GM18507 (cell line): ENCODE results near the gene ATXN1.

ENCODE experiments used
- DNase-seq: peaks from one replicate; pipeline ENCODE4 v3.0.0; 2011; ENCODE audit warnings: low read depth; ENCODE audit not compliant: insufficient read length; ENCODE audit errors: extremely low spot score
- FAIRE-seq: peaks from 2 replicates; lab custom pipeline; 2011; peaks lifted over from hg19 to GRCh38; lab: Jason Lieb, UNC

ATXN1 gene

GRCh38 chr6:16665182-16665581 lies 96.1 kb downstream of the ATXN1 start:
- no peak for FAIRE-seq
- no peak for DNase-seq

GRCh38 chr6:16663901-16664300 lies 97.4 kb downstream of the ATXN1 start:
- no peak for FAIRE-seq
- no peak for DNase-seq

GRCh38 chr6:16660157-16660497 lies 101.1 kb downstream of the ATXN1 start:
- no peak for DNase-seq
- peak; percentile 51 for FAIRE-seq

GRCh38 chr6:16659466-16660156 lies 101.6 kb downstream of the ATXN1 start:
- no peak for DNase-seq
- peak; percentile 44 for FAIRE-seq

- DNase-seq (no peak), FAIRE-seq (no peak)
These were observed 102.8 kb downstream of the ATXN1 start for GRCh38 chr6:16658348-16659034.

GRCh38 chr6:16657768-16658167 lies 103.5 kb downstream of the ATXN1 start:
- no peak for DNase-seq
- peak; percentile 36 for FAIRE-seq

GRCh38 chr6:16656451-16656850 lies 104.8 kb downstream of the ATXN1 start:
- DNase-seq (no peak), FAIRE-seq (no peak)

- DNase-seq (no peak), FAIRE-seq (no peak)
These were observed 106.6 kb downstream of the ATXN1 start for GRCh38 chr6:16654701-16655100.

- DNase-seq = no peak
- no peak for FAIRE-seq
These were observed 108.0 kb downstream of the ATXN1 start for GRCh38 chr6:16653226-16653625.

- DNase-seq = peak; percentile 52
- peak; percentile 93 for FAIRE-seq
These were observed 109.4 kb downstream of the ATXN1 start for GRCh38 chr6:16651871-16652270.

- no peak for FAIRE-seq
- no peak for DNase-seq
These were observed 111.4 kb downstream of the ATXN1 start for GRCh38 chr6:16649890-16650289.

GRCh38 chr6:16649241-16649640 lies 112.0 kb downstream of the ATXN1 start:
- no peak for DNase-seq
- FAIRE-seq = no peak

GRCh38 chr6:16648003-16648402 lies 113.3 kb downstream of the ATXN1 start:
- DNase-seq (no peak), FAIRE-seq (no peak)

- DNase-seq (no peak), FAIRE-seq (no peak)
These were observed 113.8 kb downstream of the ATXN1 start for GRCh38 chr6:16647422-16647821.

- DNase-seq = no peak
- FAIRE-seq = no peak
These were observed 116.6 kb downstream of the ATXN1 start for GRCh38 chr6:16644540-16645250.

GRCh38 chr6:16639684-16640480 lies 121.4 kb downstream of the ATXN1 start:
- FAIRE-seq = no peak
- no peak for DNase-seq

GRCh38 chr6:16637635-16638034 lies 123.6 kb downstream of the ATXN1 start:
- FAIRE-seq (no peak), DNase-seq (no peak)

GRCh38 chr6:16635810-16636602 lies 125.3 kb downstream of the ATXN1 start:
- FAIRE-seq = peak; percentile 82
- DNase-seq = no peak

GRCh38 chr6:16635291-16635809 lies 125.9 kb downstream of the ATXN1 start:
- FAIRE-seq = no peak
- DNase-seq = no peak
